GM21390 (cell line): ENCODE results near the gene HSD17B11.
"Not testable (repeated sequence)": the region's sequence is repeated elsewhere in the genome, so short reads cannot be mapped to it uniquely, and the experiment has no call there.

ENCODE experiments used
- ATAC-seq: cut with Tn5 transposase; IDR thresholded peaks from one replicate; pipeline ENCODE4 v1.9.1; 2021; ENCODE audit not compliant: unreplicated experiment

Gene HSD17B11

GRCh38 chr4:87390891-87391575 lies at the start of gene HSD17B11:
Gene HSD17B11 (minus strand): TSS chr4:87391188. CDS start chr4:87391070, 118 bp downstream.
- ATAC-seq, result peak; percentile 99

- ATAC-seq, result no peak
Measured at GRCh38 chr4:87433342-87433741, 42.4 kb upstream of the HSD17B11 start.

- ATAC-seq, result no peak
Measured at GRCh38 chr4:87430038-87430437, 39.0 kb upstream of the HSD17B11 start.

- no peak for ATAC-seq
Measured at GRCh38 chr4:87428979-87429378, 38.0 kb upstream of the HSD17B11 start.

GRCh38 chr4:87427518-87427868 lies 36.5 kb upstream of the HSD17B11 start:
- no peak for ATAC-seq

GRCh38 chr4:87426865-87427517 lies 36.0 kb upstream of the HSD17B11 start:
- no peak for ATAC-seq

- ATAC-seq, result no peak
Measured at GRCh38 chr4:87425711-87426110, 34.7 kb upstream of the HSD17B11 start.

- ATAC-seq, result not testable (repeated sequence)
Measured at GRCh38 chr4:87424099-87424543, 33.1 kb upstream of the HSD17B11 start.

GRCh38 chr4:87423317-87424098 lies 32.5 kb upstream of the HSD17B11 start:
- no peak for ATAC-seq

GRCh38 chr4:87422104-87423052 lies 31.4 kb upstream of the HSD17B11 start, which contains the start of gene NUDT9:
Gene NUDT9 (plus strand): TSS chr4:87422573. CDS start chr4:87422906, 333 bp downstream.
- peak; percentile 87 for ATAC-seq

GRCh38 chr4:87420276-87420830 lies 29.4 kb upstream of the HSD17B11 start:
- no peak for ATAC-seq

- ATAC-seq, result no peak
Measured at GRCh38 chr4:87419578-87420249, 28.7 kb upstream of the HSD17B11 start.

- not testable (repeated sequence) for ATAC-seq
Measured at GRCh38 chr4:87418410-87418809, 27.4 kb upstream of the HSD17B11 start.

GRCh38 chr4:87416965-87417364 lies 26.0 kb upstream of the HSD17B11 start:
- no peak for ATAC-seq

- no peak for ATAC-seq
Measured at GRCh38 chr4:87414816-87415215, 23.8 kb upstream of the HSD17B11 start.

GRCh38 chr4:87410679-87411078 lies 19.7 kb upstream of the HSD17B11 start:
- no peak for ATAC-seq

GRCh38 chr4:87410157-87410556 lies 19.2 kb upstream of the HSD17B11 start:
- no peak for ATAC-seq

GRCh38 chr4:87409420-87409939 lies 18.5 kb upstream of the HSD17B11 start:
- ATAC-seq, result no peak

GRCh38 chr4:87406902-87407301 lies 15.9 kb upstream of the HSD17B11 start:
- not testable (repeated sequence) for ATAC-seq
